MM.1S (cell line): Measurements from ENCODE around the gene FZR1.

Experiments
- DNase-seq: peaks from one replicate; pipeline ENCODE4 v3.0.0-alpha.2; 2015
- H2AFZ ChIP-seq: fragments of 300-600 bp; sonication (generic); 2 replicates; pipeline ENCODE4 v1.6.0; 2016; ENCODE audit warnings: antibody characterized with exemption, low read length
- H3F3A ChIP-seq: fragments of 300-600 bp; sonication (generic); 2 replicates; pipeline ENCODE4 v1.6.1; 2016; ENCODE audit warnings: mild to moderate bottlenecking, antibody characterized with exemption, low read length, moderate library complexity, mixed read lengths; ENCODE audit not compliant: insufficient read depth
- H3K27ac ChIP-seq: fragments of 300-600 bp; sonication (generic); 2 replicates; pipeline ENCODE4 v1.5.1; 2016; ENCODE audit warnings: mild to moderate bottlenecking, low read length
- H3K27me3 ChIP-seq: fragments of 300-600 bp; sonication (generic); replicated peaks from 2 replicates; pipeline ENCODE4 v1.6.0; 2016; ENCODE audit warnings: low read length; ENCODE audit not compliant: insufficient read depth
- H3K36me3 ChIP-seq: fragments of 300-600 bp; sonication (generic); replicated peaks from 2 replicates; pipeline ENCODE4 v1.6.1; 2016; ENCODE audit warnings: mild to moderate bottlenecking, low read length, mixed read lengths; ENCODE audit not compliant: insufficient read depth
- H3K4me1 ChIP-seq: fragments of 300-600 bp; sonication (generic); 2 replicates; pipeline ENCODE4 v1.6.1; 2016; ENCODE audit warnings: low read length, mixed read lengths
- H3K4me2 ChIP-seq: fragments of 300-600 bp; sonication (generic); 2 replicates; pipeline ENCODE4 v1.6.0; 2016; ENCODE audit warnings: low read depth, low read length
- H3K4me3 ChIP-seq: fragments of 300-600 bp; sonication (generic); 2 replicates; pipeline ENCODE4 v1.5.1; 2016; ENCODE audit warnings: low read length, mixed read lengths
- H3K79me2 ChIP-seq: fragments of 300-600 bp; sonication (generic); 2 replicates; pipeline ENCODE4 v1.6.1; 2016; ENCODE audit warnings: mixed run types, low read length, mixed read lengths
- H3K9ac ChIP-seq: fragments of 300-600 bp; sonication (generic); 2 replicates; pipeline ENCODE4 v1.6.1; 2016; ENCODE audit warnings: low read length, mixed read lengths
- H3K9me2 ChIP-seq: fragments of 300-600 bp; sonication (generic); replicated peaks from 2 replicates; pipeline ENCODE4 v1.6.1; 2016; ENCODE audit warnings: mild to moderate bottlenecking, low read length, mixed read lengths; ENCODE audit not compliant: insufficient read depth
- H3K9me3 ChIP-seq: fragments of 300-600 bp; sonication (generic); replicated peaks from 2 replicates; pipeline ENCODE4 v1.6.1; 2016; ENCODE audit warnings: mild to moderate bottlenecking, low read length, mixed read lengths; ENCODE audit not compliant: insufficient read depth
- H4K20me1 ChIP-seq: fragments of 300-600 bp; sonication (generic); 2 replicates; pipeline ENCODE4 v1.6.1; 2016; ENCODE audit warnings: mild to moderate bottlenecking, low read length, moderate library complexity, mixed read lengths; ENCODE audit not compliant: insufficient read depth
- CTCF ChIP-seq: fragments of 300-600 bp; sonication (generic); IDR thresholded peaks from 2 replicates; pipeline ENCODE4 v1.5.1; 2016; ENCODE audit warnings: antibody characterized with exemption, low read length, mixed read lengths
- EZH2 ChIP-seq: fragments of 300-600 bp; sonication (generic); optimal IDR thresholded peaks from 2 replicates; pipeline ENCODE3; 2017; ENCODE audit warnings: low read depth, mild to moderate bottlenecking, antibody characterized with exemption, low read length, mixed read lengths
- EZH2phosphoT487 ChIP-seq: fragments of 300-600 bp; sonication (generic); IDR thresholded peaks from 2 replicates; pipeline ENCODE4 v1.6.1; 2018; ENCODE audit warnings: antibody characterized with exemption, low read length

FZR1 gene

GRCh38 chr19:3469638-3470499, 36.2 kb upstream of the FZR1 start:
- TF ChIP-seq EZH2: peak; percentile 29
- TF ChIP-seq CTCF: no peak
- no peak overlapping the region for H2AFZ ChIP-seq
- no peak overlapping the region for H3K9ac ChIP-seq
- no peak overlapping the region for H3K4me3 ChIP-seq
- no peak overlapping the region for H3K27ac ChIP-seq
- no peaks in the 10 kb centered on the region for H3K79me2 ChIP-seq
- no peak overlapping the region for H3K4me2 ChIP-seq
- H3K27me3 ChIP-seq: peaks cover 77% of the 10 kb centered on the region
- H3K9me3 ChIP-seq: no peaks in the 10 kb centered on the region
- H4K20me1 ChIP-seq: no peaks in the 10 kb centered on the region
- H3K9me2 ChIP-seq: no peaks in the 10 kb centered on the region
- DNase-seq: no peak
- H3K4me1 ChIP-seq: no peaks in the 10 kb centered on the region
- H3F3A ChIP-seq: no peaks in the 10 kb centered on the region
- no peaks in the 10 kb centered on the region for H3K36me3 ChIP-seq

- H3K9me3 ChIP-seq: no peaks in the 10 kb centered on the region
- TF ChIP-seq EZH2 (no peak), CTCF (no peak), EZH2phosphoT487 (no peak)
- DNase-seq: no peak
- no peaks in the 10 kb centered on the region for H4K20me1 ChIP-seq
- H3K36me3 ChIP-seq: no peaks in the 10 kb centered on the region
- no peak overlapping the region for H2AFZ ChIP-seq
- no peaks in the 10 kb centered on the region for H3K9me2 ChIP-seq
- no peaks in the 10 kb centered on the region for H3K4me1 ChIP-seq
- no peaks in the 10 kb centered on the region for H3F3A ChIP-seq
- H3K4me2 ChIP-seq: no peak overlapping the region
- no peak overlapping the region for H3K4me3 ChIP-seq
- H3K79me2 ChIP-seq: no peaks in the 10 kb centered on the region
- H3K9ac ChIP-seq: no peak overlapping the region
- no peak overlapping the region for H3K27ac ChIP-seq
- peaks cover 77% of the 10 kb centered on the region for H3K27me3 ChIP-seq
Measured at GRCh38 chr19:3470500-3471128, 35.5 kb upstream of the FZR1 start.

- no peak for DNase-seq
- no peaks in the 10 kb centered on the region for H4K20me1 ChIP-seq
- no peak overlapping the region for H3K27ac ChIP-seq
- peaks cover 74% of the 10 kb centered on the region for H3K27me3 ChIP-seq
- no peaks in the 10 kb centered on the region for H3K9me3 ChIP-seq
- H3K4me2 ChIP-seq: no peak overlapping the region
- H3K9me2 ChIP-seq: no peaks in the 10 kb centered on the region
- H3K79me2 ChIP-seq: no peaks in the 10 kb centered on the region
- H3F3A ChIP-seq: no peaks in the 10 kb centered on the region
- TF ChIP-seq EZH2phosphoT487: no peak
- no peak for TF ChIP-seq EZH2
- TF ChIP-seq CTCF: peak; percentile 91
- no peak overlapping the region for H2AFZ ChIP-seq
- no peak overlapping the region for H3K9ac ChIP-seq
- H3K4me3 ChIP-seq: no peak overlapping the region
- no peaks in the 10 kb centered on the region for H3K4me1 ChIP-seq
- no peaks in the 10 kb centered on the region for H3K36me3 ChIP-seq
Measured at GRCh38 chr19:3471954-3472655, 34.0 kb upstream of the FZR1 start.
